SK-N-SH treated with all-trans-retinoic acid at 6 μM for 48 hours (cell line): ENCODE measurements around the gene KHDC1.

ENCODE experiments used
- ATAC-seq: fragments of 200-7000 bp; cut with Tn5 transposase; 3 replicates; pipeline ENCODE4 v1.9.1; 2020; ENCODE audit warnings: mild to moderate bottlenecking, moderate library complexity
- ARNTL ChIP-seq: fragments of 450-650 bp; formaldehyde crosslinking; IDR thresholded peaks from 2 replicates; pipeline ENCODE4 v1.5.0; 2020; ENCODE audit warnings: low read depth, mild to moderate bottlenecking, moderate library complexity, borderline replicate concordance
- BACH2 ChIP-seq: fragments of 250-450 bp; sonication (Bioruptor Pico); IDR thresholded peaks from 2 replicates; pipeline ENCODE4 v1.9.0; 2021; ENCODE audit warnings: mild to moderate bottlenecking, borderline replicate concordance
- CREB5 ChIP-seq: fragments of 250-450 bp; sonication (Bioruptor Pico); IDR thresholded peaks from 2 replicates; pipeline ENCODE4 v1.5.1; 2020; ENCODE audit warnings: low read depth, mild to moderate bottlenecking, moderate library complexity
- CSDC2 ChIP-seq: fragments of 250-450 bp; sonication (Bioruptor Pico); IDR thresholded peaks from 2 replicates; pipeline ENCODE4 v1.5.0; 2020; ENCODE audit warnings: mild to moderate bottlenecking, moderate library complexity
- GLIS3 ChIP-seq: fragments of 250-450 bp; sonication (Bioruptor Pico); IDR thresholded peaks from 2 replicates; pipeline ENCODE4 v1.5.0; 2020; ENCODE audit warnings: mild to moderate bottlenecking, moderate library complexity
- OSR1 ChIP-seq: fragments of 250-450 bp; sonication (Bioruptor Pico); IDR thresholded peaks from 2 replicates; pipeline ENCODE4 v1.8.0; 2022; ENCODE audit warnings: moderate library complexity, mild to moderate bottlenecking, inconsistent platforms
- PATZ1 ChIP-seq: fragments of 250-450 bp; sonication (Bioruptor Pico); IDR thresholded peaks from 2 replicates; pipeline ENCODE4 v1.8.0; 2020; ENCODE audit warnings: mild to moderate bottlenecking, moderate library complexity, borderline replicate concordance
- POU6F1 ChIP-seq: fragments of 250-450 bp; sonication (Bioruptor Pico); IDR thresholded peaks from 2 replicates; pipeline ENCODE4 v1.8.0; 2021; ENCODE audit warnings: low read depth, mild to moderate bottlenecking, moderate library complexity, borderline replicate concordance
- PPARA ChIP-seq: fragments of 250-450 bp; sonication (Bioruptor Pico); IDR thresholded peaks from 2 replicates; pipeline ENCODE4 v1.5.0; 2020; ENCODE audit warnings: mild to moderate bottlenecking, borderline replicate concordance
- TCF4 ChIP-seq: fragments of 250-450 bp; sonication (Bioruptor Pico); IDR thresholded peaks from 2 replicates; pipeline ENCODE4 v1.8.0; 2021; ENCODE audit warnings: mild to moderate bottlenecking, moderate library complexity, borderline replicate concordance
- TOX ChIP-seq: fragments of 250-450 bp; sonication (Bioruptor Pico); IDR thresholded peaks from 2 replicates; pipeline ENCODE4 v1.8.0; 2021; ENCODE audit warnings: mild to moderate bottlenecking, moderate library complexity, borderline replicate concordance
- ZC3H10 ChIP-seq: fragments of 250-450 bp; sonication (Bioruptor Pico); IDR thresholded peaks from 2 replicates; pipeline ENCODE4 v1.5.1; 2021; ENCODE audit warnings: mild to moderate bottlenecking, moderate library complexity
- ZFP3 ChIP-seq: fragments of 250-450 bp; sonication (Bioruptor Pico); IDR thresholded peaks from 2 replicates; pipeline ENCODE4 v1.5.0; 2020; ENCODE audit warnings: mild to moderate bottlenecking, moderate library complexity
- ZFP30 ChIP-seq: fragments of 450-650 bp; formaldehyde crosslinking; IDR thresholded peaks from 2 replicates; pipeline ENCODE4 v1.5.0; 2022; ENCODE audit warnings: mild to moderate bottlenecking, moderate library complexity
- ZNF565 ChIP-seq: fragments of 450-650 bp; formaldehyde crosslinking; conservative IDR thresholded peaks from 2 replicates; pipeline ENCODE4 v1.5.0; 2020; ENCODE audit warnings: low read depth, mild to moderate bottlenecking, moderate library complexity
- ZNF70 ChIP-seq: fragments of 450-650 bp; formaldehyde crosslinking; IDR thresholded peaks from 2 replicates; pipeline ENCODE4 v1.5.0; 2020; ENCODE audit warnings: mild to moderate bottlenecking, moderate library complexity
- ZNF8 ChIP-seq: fragments of 450-650 bp; formaldehyde crosslinking; IDR thresholded peaks from 2 replicates; pipeline ENCODE4 v1.5.0; 2020; ENCODE audit warnings: mild to moderate bottlenecking, moderate library complexity
- TF ChIP-seq, protein P1 (sequence below): fragments of 250-450 bp; sonication (Bioruptor Pico); IDR thresholded peaks from 2 replicates; pipeline ENCODE4 v1.5.0; 2020; ENCODE audit warnings: mild to moderate bottlenecking, moderate library complexity

KHDC1 gene

GRCh38 chr6:73231986-73232391, 31.0 kb downstream of the KHDC1 start:
- TF ChIP-seq ZFP3: no peak
- TF ChIP-seq ZNF8 (CRISPR knock-in tag): no peak
- no peak for TF ChIP-seq BACH2 (CRISPR knock-in tag)
- TF ChIP-seq CSDC2 (CRISPR knock-in tag): no peak
- no peak for TF ChIP-seq CREB5
- TF ChIP-seq, all 23 proteins: peak for 0
- ATAC-seq: no peak

DNA sequence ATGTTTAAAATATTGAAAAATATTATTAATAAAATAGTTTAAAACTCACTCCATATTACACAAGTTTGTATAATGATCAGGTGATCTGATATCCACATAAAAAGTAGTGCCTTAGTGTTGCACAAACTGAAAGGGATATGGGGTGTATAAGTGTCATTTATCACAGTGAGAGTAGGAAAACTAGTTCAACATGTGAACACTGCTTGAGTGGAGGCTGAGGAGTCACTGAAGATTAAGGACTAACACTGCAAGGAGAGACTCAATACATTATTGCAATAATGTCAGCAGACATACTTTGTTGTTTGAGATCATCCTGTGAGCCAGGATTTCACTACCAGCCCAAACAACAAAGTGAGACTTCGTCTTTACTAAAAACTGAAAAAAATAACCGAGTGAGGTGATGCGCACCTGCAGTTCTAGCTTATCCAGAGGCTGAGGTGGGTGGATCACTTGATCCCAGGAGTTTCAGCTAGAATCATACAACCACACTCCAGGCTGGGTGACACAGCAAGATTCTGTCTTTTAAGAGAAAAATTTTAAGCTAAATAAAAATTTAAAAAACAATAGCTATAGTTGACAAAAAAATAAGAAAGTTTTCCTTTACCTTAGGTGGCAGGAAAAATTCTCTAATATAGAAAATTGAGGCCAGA, 35.3 kb downstream of the KHDC1 start:
- no peak for TF ChIP-seq ZNF70 (CRISPR knock-in tag)
- TF ChIP-seq, protein P1, sequence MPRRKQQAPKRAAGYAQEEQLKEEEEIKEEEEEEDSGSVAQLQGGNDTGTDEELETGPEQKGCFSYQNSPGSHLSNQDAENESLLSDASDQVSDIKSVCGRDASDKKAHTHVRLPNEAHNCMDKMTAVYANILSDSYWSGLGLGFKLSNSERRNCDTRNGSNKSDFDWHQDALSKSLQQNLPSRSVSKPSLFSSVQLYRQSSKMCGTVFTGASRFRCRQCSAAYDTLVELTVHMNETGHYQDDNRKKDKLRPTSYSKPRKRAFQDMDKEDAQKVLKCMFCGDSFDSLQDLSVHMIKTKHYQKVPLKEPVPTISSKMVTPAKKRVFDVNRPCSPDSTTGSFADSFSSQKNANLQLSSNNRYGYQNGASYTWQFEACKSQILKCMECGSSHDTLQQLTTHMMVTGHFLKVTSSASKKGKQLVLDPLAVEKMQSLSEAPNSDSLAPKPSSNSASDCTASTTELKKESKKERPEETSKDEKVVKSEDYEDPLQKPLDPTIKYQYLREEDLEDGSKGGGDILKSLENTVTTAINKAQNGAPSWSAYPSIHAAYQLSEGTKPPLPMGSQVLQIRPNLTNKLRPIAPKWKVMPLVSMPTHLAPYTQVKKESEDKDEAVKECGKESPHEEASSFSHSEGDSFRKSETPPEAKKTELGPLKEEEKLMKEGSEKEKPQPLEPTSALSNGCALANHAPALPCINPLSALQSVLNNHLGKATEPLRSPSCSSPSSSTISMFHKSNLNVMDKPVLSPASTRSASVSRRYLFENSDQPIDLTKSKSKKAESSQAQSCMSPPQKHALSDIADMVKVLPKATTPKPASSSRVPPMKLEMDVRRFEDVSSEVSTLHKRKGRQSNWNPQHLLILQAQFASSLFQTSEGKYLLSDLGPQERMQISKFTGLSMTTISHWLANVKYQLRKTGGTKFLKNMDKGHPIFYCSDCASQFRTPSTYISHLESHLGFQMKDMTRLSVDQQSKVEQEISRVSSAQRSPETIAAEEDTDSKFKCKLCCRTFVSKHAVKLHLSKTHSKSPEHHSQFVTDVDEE (CRISPR knock-in tag): no peak
- ATAC-seq: no peak

- TF ChIP-seq ZC3H10: no peak
- no peak for TF ChIP-seq TCF4
- no peak for TF ChIP-seq ZNF565
- TF ChIP-seq PPARA (CRISPR knock-in tag): no peak
- TF ChIP-seq OSR1 (CRISPR knock-in tag): no peak
- no peak for TF ChIP-seq GLIS3 (CRISPR knock-in tag)
- TF ChIP-seq ZNF8 (CRISPR knock-in tag): no peak
- TF ChIP-seq ZFP30: no peak
- no peak for TF ChIP-seq BACH2 (CRISPR knock-in tag)
- no peak for TF ChIP-seq ARNTL (CRISPR knock-in tag)
- TF ChIP-seq POU6F1 (CRISPR knock-in tag): no peak
- TF ChIP-seq, protein P1 (CRISPR knock-in tag): no peak
- no peak for TF ChIP-seq TOX (CRISPR knock-in tag)
- ATAC-seq: no peak
Observed at GRCh38 chr6:73225396-73225795, 37.6 kb downstream of the KHDC1 start, which contains the start of gene KHDC1L. KHDC1L (minus strand) TSS chr6:73225496; CDS start chr6:73225408, 88 bp downstream.

GRCh38 chr6:73216859-73217258, 46.1 kb downstream of the KHDC1 start:
- no peak for TF ChIP-seq TOX (CRISPR knock-in tag)

DNA sequence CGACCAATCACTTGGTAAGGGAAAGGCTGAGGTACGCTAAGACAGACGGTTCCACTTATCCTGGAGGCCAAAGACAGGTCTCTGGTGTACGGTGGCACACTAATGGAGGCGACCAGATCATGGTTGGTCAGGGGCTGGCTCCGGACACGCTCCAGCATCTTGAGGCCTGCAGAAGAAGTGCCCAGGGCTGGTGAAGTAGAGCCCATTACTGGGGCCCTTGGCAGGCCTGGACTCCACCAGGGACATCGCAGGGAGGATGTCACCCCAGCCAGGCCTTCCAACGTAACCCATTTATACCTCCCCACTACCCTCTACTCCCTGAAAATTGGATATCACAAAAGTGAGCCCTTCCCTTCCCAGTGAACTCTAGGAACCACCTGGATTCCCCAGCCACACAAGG, 53.9 kb downstream of the KHDC1 start:
- no peak for TF ChIP-seq PATZ1 (CRISPR knock-in tag)
- no peak for TF ChIP-seq ZFP3
- no peak for TF ChIP-seq ZC3H10
- no peak for TF ChIP-seq ARNTL (CRISPR knock-in tag)
- no peak for TF ChIP-seq ZNF8 (CRISPR knock-in tag)
- TF ChIP-seq, protein P1 (CRISPR knock-in tag): no peak
- TF ChIP-seq PPARA (CRISPR knock-in tag): no peak
- no peak for TF ChIP-seq CSDC2 (CRISPR knock-in tag)
- no peak for ATAC-seq

More at GRCh38 chr6:73216859-73217258, 46.1 kb downstream of the KHDC1 start:
- no peak for ATAC-seq
